PC-3 (cell line): ENCODE data around the gene FSD1. TPM values are rescaled to one million over a fixed set of nuclear protein-coding genes. Genes with fewer than 3 reads are reported as not detected.

Experiments
- ATAC-seq: fragments of 200-7000 bp; cut with Tn5 transposase; 2 replicates; pipeline ENCODE4 v1.9.1; 2020; ENCODE audit warnings: mild to moderate bottlenecking, moderate library complexity
- BruUV-seq: library from RNA; stranded (reverse); fragments of 400-500 nt; replicated peaks from 2 replicates; lab custom pipeline; 2021; lab: Mats Ljungman, UMichigan
- CTCF ChIA-PET: fragments of 300-600 bp; sonication (Branson Sonifier 250); formaldehyde crosslinking; loops from one replicate; lab custom pipeline; 2022; ENCODE audit warnings: antibody characterized with exemption; lab: Charles Lee
- POLR2A ChIA-PET: fragments of 300-600 bp; sonication (Branson Sonifier 250); formaldehyde crosslinking; loops from one replicate; lab custom pipeline; 2022; ENCODE audit warnings: antibody characterized with exemption; ENCODE audit not compliant: unreplicated experiment; lab: Charles Lee
- DNase-seq: peaks from one replicate; pipeline ENCODE4 v3.0.0-alpha.2; 2015
- H2AFZ ChIP-seq: fragments of 300-600 bp; sonication (generic); 2 replicates; pipeline ENCODE4 v1.6.0; 2016; ENCODE audit warnings: antibody characterized with exemption, low read length
- H3F3A ChIP-seq: fragments of 300-600 bp; sonication (generic); one replicate; pipeline ENCODE4 v1.6.0; 2017; ENCODE audit warnings: antibody characterized with exemption, low read length, control low read depth, mild to moderate bottlenecking; ENCODE audit not compliant: unreplicated experiment
- H3K27ac ChIP-seq: fragments of 300-600 bp; sonication (generic); 2 replicates; pipeline ENCODE4 v1.5.1; 2016; ENCODE audit warnings: mild to moderate bottlenecking, low read length
- H3K27me3 ChIP-seq: fragments of 300-600 bp; sonication (generic); 2 replicates; pipeline ENCODE4 v1.6.1; 2016; ENCODE audit warnings: low read length, mixed read lengths
- H3K36me3 ChIP-seq: fragments of 300-600 bp; sonication (generic); 2 replicates; pipeline ENCODE4 v1.6.1; 2016; ENCODE audit warnings: low read depth, mixed run types, low read length, mixed read lengths
- H3K4me1 ChIP-seq: fragments of 300-600 bp; sonication (generic); 2 replicates; pipeline ENCODE4 v1.5.1; 2016; ENCODE audit warnings: low read length; ENCODE audit not compliant: insufficient read depth
- H3K4me2 ChIP-seq: fragments of 300-600 bp; sonication (generic); 2 replicates; pipeline ENCODE4 v1.6.0; 2016; ENCODE audit warnings: low read length
- H3K4me3 ChIP-seq: fragments of 300-600 bp; sonication (generic); 2 replicates; pipeline ENCODE4 v1.5.1; 2016; ENCODE audit warnings: mild to moderate bottlenecking, low read length, mixed read lengths
- H3K79me2 ChIP-seq: fragments of 300-600 bp; sonication (generic); 2 replicates; pipeline ENCODE4 v1.6.1; 2017; ENCODE audit warnings: low read length, mixed read lengths
- H3K9ac ChIP-seq: fragments of 300-600 bp; sonication (generic); 2 replicates; pipeline ENCODE4 v1.6.0; 2016; ENCODE audit warnings: mild to moderate bottlenecking, low read length
- H3K9me2 ChIP-seq: fragments of 300-600 bp; sonication (generic); replicated peaks from 2 replicates; pipeline ENCODE4 v1.6.1; 2016; ENCODE audit warnings: mixed run types, low read length, mixed read lengths
- H3K9me3 ChIP-seq: fragments of 300-600 bp; sonication (generic); 2 replicates; pipeline ENCODE4 v1.6.1; 2016; ENCODE audit warnings: low read length, mixed read lengths
- H4K20me1 ChIP-seq: fragments of 300-600 bp; sonication (generic); 2 replicates; pipeline ENCODE4 v1.6.1; 2016; ENCODE audit warnings: low read length, mixed read lengths
- EZH2 ChIP-seq: fragments of 300-600 bp; sonication (generic); IDR thresholded peaks from one replicate; pipeline ENCODE4 v1.6.1; 2017; ENCODE audit warnings: antibody characterized with exemption, mild to moderate bottlenecking, low read length; ENCODE audit not compliant: unreplicated experiment
- EZH2phosphoT487 ChIP-seq: fragments of 300-600 bp; sonication (generic); IDR thresholded peaks from 2 replicates; pipeline ENCODE4 v1.6.1; 2018; ENCODE audit warnings: mild to moderate bottlenecking, antibody characterized with exemption, low read length, borderline replicate concordance
- intact Hi-C: fragments of 100-400 bp; cut with micrococcal nuclease; formaldehyde crosslinking; loops from 2 replicates; pipeline ENCODE4 v1.9.0; 2023
- total RNA-seq: library from RNA; depleted of rRNA; stranded (reverse); fragments of >200 nt; gene quantifications from 2 replicates; pipeline ENCODE4 v1.2.3, GENCODE V29; 2014; rRNA removed
- TF ChIP-seq, protein P1 (sequence below): fragments of 300-600 bp; sonication (generic); conservative IDR thresholded peaks from 2 replicates; pipeline ENCODE4 v1.5.1; 2017; ENCODE audit warnings: antibody characterized with exemption, low read depth, mild to moderate bottlenecking, low read length

Gene FSD1
- total RNA-seq, 1 experiment from 2014 or later = 8.7 TPM

DNA sequence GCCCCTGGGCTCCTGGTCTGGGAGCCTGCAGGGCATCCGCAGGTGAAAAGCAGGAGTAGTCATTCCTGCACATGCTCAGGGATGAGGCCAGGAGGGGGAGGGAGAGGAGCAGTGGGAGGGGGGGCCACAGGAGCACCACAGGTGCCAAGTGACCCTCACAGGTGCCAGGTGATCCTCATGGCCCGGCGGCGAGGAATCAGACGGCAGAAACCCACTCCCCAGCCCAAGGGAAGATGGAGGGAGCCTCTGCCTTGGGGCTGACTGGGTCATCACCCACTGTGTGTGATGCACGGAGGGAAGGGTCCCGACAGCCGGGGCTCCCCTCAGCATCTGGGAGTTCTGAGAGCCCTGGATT, 68.6 kb downstream of the FSD1 start:
- H3K27me3 ChIP-seq = no peaks in the 10 kb centered on the region
- no peaks in the 10 kb centered on the region for H3K9me3 ChIP-seq
- no peak overlapping the region for H3K4me2 ChIP-seq
- H3K9ac ChIP-seq = no peak overlapping the region
- ChIA-PET CTCF (no interaction called here), POLR2A (no interaction called here)
- no peak overlapping the region for H2AFZ ChIP-seq
- H3K9me2 ChIP-seq = no peaks in the 10 kb centered on the region
- H3K4me1 ChIP-seq = peaks cover 49% of the 10 kb centered on the region
- TF ChIP-seq EZH2phosphoT487 = no peak
- TF ChIP-seq, protein P1, sequence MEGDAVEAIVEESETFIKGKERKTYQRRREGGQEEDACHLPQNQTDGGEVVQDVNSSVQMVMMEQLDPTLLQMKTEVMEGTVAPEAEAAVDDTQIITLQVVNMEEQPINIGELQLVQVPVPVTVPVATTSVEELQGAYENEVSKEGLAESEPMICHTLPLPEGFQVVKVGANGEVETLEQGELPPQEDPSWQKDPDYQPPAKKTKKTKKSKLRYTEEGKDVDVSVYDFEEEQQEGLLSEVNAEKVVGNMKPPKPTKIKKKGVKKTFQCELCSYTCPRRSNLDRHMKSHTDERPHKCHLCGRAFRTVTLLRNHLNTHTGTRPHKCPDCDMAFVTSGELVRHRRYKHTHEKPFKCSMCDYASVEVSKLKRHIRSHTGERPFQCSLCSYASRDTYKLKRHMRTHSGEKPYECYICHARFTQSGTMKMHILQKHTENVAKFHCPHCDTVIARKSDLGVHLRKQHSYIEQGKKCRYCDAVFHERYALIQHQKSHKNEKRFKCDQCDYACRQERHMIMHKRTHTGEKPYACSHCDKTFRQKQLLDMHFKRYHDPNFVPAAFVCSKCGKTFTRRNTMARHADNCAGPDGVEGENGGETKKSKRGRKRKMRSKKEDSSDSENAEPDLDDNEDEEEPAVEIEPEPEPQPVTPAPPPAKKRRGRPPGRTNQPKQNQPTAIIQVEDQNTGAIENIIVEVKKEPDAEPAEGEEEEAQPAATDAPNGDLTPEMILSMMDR = no peak
- no peak for TF ChIP-seq EZH2
- H3K4me3 ChIP-seq = no peak overlapping the region
- H3K27ac ChIP-seq = no peak overlapping the region
- H3K36me3 ChIP-seq = no peaks in the 10 kb centered on the region
- DNase-seq (no peak), ATAC-seq (no peak)
- no TSS peak for BruUV-seq
- peaks cover 61% of the 10 kb centered on the region for H3K79me2 ChIP-seq
- peaks cover 7% of the 10 kb centered on the region for H3F3A ChIP-seq
- intact Hi-C loops = no loop called here
- no peaks in the 10 kb centered on the region for H4K20me1 ChIP-seq

Other genes starting within 250 kb of the FSD1 start
- gene ZBTB7A, start 237.7 kb upstream of the FSD1 start, total RNA-seq = 16.7 and 40.2 TPM in 2 replicates
- 229 and 360 TPM in 2 replicates for gene MAP2K2, start 180.5 kb upstream of the FSD1 start, total RNA-seq
- gene CREB3L3, start 151.0 kb upstream of the FSD1 start, total RNA-seq = not detected in 2 replicates
- gene SIRT6, start 122.0 kb upstream of the FSD1 start, total RNA-seq = 18.0 and 20.8 TPM in 2 replicates
- 0.33 and 0.63 TPM in 2 replicates for gene ANKRD24, start 121.9 kb upstream of the FSD1 start, total RNA-seq
- not detected in 2 replicates for gene EBI3, start 75.1 kb upstream of the FSD1 start, total RNA-seq
- gene YJU2, start 57.5 kb upstream of the FSD1 start, total RNA-seq = 33.1 and 45.6 TPM in 2 replicates
- 0.11 TPM in 1 of 2 replicates, not detected in the other for gene SHD, start 25.3 kb upstream of the FSD1 start, total RNA-seq
- not detected in 2 replicates for gene TMIGD2, start 2.2 kb upstream of the FSD1 start, total RNA-seq
- gene STAP2, start 34.2 kb downstream of the FSD1 start, total RNA-seq = 71.1 and 72.6 TPM in 2 replicates
- 5.6 and 10.9 TPM in 2 replicates for gene MPND, start 39.0 kb downstream of the FSD1 start, total RNA-seq
- gene SH3GL1, start 95.9 kb downstream of the FSD1 start, total RNA-seq = 59.8 and 71.1 TPM in 2 replicates
- gene CHAF1A, start 98.0 kb downstream of the FSD1 start, total RNA-seq = 48.9 and 59.8 TPM in 2 replicates
- 64.0 and 86.1 TPM in 2 replicates for gene UBXN6, start 153.2 kb downstream of the FSD1 start, total RNA-seq
- 111 and 165 TPM in 2 replicates for gene HDGFL2, start 167.7 kb downstream of the FSD1 start, total RNA-seq
- 9.1 and 9.8 TPM in 2 replicates for gene PLIN4, start 213.9 kb downstream of the FSD1 start, total RNA-seq
- gene PLIN5, start 230.6 kb downstream of the FSD1 start, total RNA-seq = 1.2 and 3.3 TPM in 2 replicates
- 0.23 and 0.51 TPM in 2 replicates for gene LRG1, start 235.4 kb downstream of the FSD1 start, total RNA-seq